ENCODE results near the gene TPST2. TPM values are rescaled to one million over a fixed set of nuclear protein-coding genes. Genes with fewer than 3 reads are reported as not detected.

TPST2 gene
- total and polyA plus RNA-seq, 10 of the 15 experiments (the other 5 are each of a cell fraction or from before 2014, with no cell fraction given): 6.3 to 33.7 (median 28.4) TPM

DNA sequence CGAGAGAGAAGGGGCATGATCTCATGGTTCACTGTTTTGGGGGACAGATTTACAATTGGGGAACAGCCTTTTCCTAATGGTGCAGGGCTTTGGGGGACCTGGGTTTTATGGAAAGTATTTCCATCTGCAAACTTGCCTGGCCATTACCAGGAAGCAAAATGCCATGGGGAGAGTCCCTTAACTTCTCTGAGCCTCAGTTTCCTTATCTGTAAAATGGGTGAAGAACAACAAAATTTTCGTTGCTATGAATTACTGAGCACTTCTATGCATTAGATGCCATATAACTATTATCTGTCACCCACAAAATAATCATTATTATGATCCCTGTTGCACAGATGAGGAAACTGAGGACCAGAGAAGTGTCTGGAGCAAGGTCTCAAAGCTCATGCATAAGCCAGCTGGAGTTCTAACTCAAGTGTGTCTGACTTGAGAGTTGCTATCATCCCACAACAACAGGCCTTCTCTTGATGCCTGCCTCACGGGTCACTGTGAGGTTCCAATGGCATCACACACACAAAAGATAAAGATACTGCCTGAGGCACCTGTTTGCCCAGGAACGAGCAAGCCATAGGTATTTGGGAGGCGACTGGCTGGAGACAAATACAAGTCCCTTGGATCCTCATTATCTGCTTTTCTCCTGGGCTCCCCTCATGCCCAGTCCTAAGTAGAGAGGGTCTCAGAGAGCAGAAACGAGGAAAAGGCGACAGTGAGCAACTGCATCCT lies 15.8 kb downstream of the TPST2 start:
- no peak overlapping the region for H3K4me3 ChIP-seq
- 86% methylated on average over 7 of the region's 7 CpGs for WGBS (ENCODE audit: insufficient coverage, insufficient replicate concordance, low lambda C conversion rate, missing lambda C conversion rate)
- POLR2A ChIA-PET: no interaction called here
- FAIRE-seq (no peak), ATAC-seq (no peak), DNase-seq (ENCODE audit: low read depth, low spot score) (no peak)
- no TSS peak for BruUV-seq (replicated peaks)
- peaks cover 0 to 3% of the 10 kb centered on the region in 2 experiments; a peak in 1 of 4 replicates for H3K36me3 ChIP-seq (ENCODE audit: control insufficient read depth in 2 of 2, insufficient read depth in 2 of 2, low read length in 1 of 2)
- no peaks in the 10 kb centered on the region for H3K9me3 ChIP-seq (replicated peaks; ENCODE audit: control insufficient read depth, insufficient read depth, low read length)
- in situ Hi-C loops (cut with MboI) (no loop called here), intact Hi-C loops (cut with micrococcal nuclease; ENCODE audit: unreplicated experiment) (no loop called here)
- peaks cover 6% of the 10 kb centered on the region for H3K4me1 ChIP-seq (ENCODE audit: control insufficient read depth, insufficient read depth, low read length)
- no peak overlapping the region for H2AFZ ChIP-seq (ENCODE audit: control insufficient read depth, low read depth, low read length)
- RAD21 ChIA-PET (ENCODE audit: unreplicated experiment): interaction anchor here (0.7 kb wide), 1 partner anchor 91 kb away, joined by 3 read pairs; no protein-coding TSS in a partner anchor
- CTCF ChIA-PET: no interaction called here
- no peak overlapping the region for H3K9ac ChIP-seq (ENCODE audit: control insufficient read depth, insufficient read depth, low read length)
- SMC1A ChIA-PET (ENCODE audit: uncharacterized antibody, unreplicated experiment): no interaction called here
- H3K27ac ChIP-seq (ENCODE audit: control insufficient read depth, insufficient read depth): no peak overlapping the region
- H3K27me3 ChIP-seq (replicated peaks in 1 of 2; ENCODE audit: control insufficient read depth in 2 of 2, insufficient read depth in 2 of 2, low read length in 1 of 2): no peaks in the 10 kb centered on the region
- H3K79me2 ChIP-seq (ENCODE audit: control insufficient read depth, insufficient read depth, low read length): peaks cover 11% of the 10 kb centered on the region
- no peak overlapping the region for H3K4me2 ChIP-seq (ENCODE audit: control insufficient read depth, insufficient read depth)
- H4K20me1 ChIP-seq (ENCODE audit: control insufficient read depth, insufficient read depth): 0 out of 2 replicates have a peak, but pooled peaks cover 3% of the 10 kb centered on the region
- TF ChIP-seq NFIC (IDR thresholded peaks at IDR 0.05; ENCODE audit: low read depth, low read length) (no peak), EP300 (IDR thresholded peaks at IDR 0.05; ENCODE audit: borderline replicate concordance in 1 of 2, control insufficient read depth in 1 of 2, low read depth in 2 of 2, low read length in 2 of 2) (no peak), ATF7 (IDR thresholded peaks at IDR 0.05; ENCODE audit: low read depth) (no peak), RELA (IDR thresholded peaks at IDR 0.05; ENCODE audit: borderline replicate concordance, partially characterized antibody) (no peak)
- TF ChIP-seq, protein P1, sequence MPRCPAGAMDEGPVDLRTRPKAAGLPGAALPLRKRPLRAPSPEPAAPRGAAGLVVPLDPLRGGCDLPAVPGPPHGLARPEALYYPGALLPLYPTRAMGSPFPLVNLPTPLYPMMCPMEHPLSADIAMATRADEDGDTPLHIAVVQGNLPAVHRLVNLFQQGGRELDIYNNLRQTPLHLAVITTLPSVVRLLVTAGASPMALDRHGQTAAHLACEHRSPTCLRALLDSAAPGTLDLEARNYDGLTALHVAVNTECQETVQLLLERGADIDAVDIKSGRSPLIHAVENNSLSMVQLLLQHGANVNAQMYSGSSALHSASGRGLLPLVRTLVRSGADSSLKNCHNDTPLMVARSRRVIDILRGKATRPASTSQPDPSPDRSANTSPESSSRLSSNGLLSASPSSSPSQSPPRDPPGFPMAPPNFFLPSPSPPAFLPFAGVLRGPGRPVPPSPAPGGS (IDR thresholded peaks at IDR 0.05; ENCODE audit: borderline replicate concordance, insufficient read depth, low read depth, low read length, poor library complexity, severe bottlenecking): no peak
- TF ChIP-seq, protein P2, sequence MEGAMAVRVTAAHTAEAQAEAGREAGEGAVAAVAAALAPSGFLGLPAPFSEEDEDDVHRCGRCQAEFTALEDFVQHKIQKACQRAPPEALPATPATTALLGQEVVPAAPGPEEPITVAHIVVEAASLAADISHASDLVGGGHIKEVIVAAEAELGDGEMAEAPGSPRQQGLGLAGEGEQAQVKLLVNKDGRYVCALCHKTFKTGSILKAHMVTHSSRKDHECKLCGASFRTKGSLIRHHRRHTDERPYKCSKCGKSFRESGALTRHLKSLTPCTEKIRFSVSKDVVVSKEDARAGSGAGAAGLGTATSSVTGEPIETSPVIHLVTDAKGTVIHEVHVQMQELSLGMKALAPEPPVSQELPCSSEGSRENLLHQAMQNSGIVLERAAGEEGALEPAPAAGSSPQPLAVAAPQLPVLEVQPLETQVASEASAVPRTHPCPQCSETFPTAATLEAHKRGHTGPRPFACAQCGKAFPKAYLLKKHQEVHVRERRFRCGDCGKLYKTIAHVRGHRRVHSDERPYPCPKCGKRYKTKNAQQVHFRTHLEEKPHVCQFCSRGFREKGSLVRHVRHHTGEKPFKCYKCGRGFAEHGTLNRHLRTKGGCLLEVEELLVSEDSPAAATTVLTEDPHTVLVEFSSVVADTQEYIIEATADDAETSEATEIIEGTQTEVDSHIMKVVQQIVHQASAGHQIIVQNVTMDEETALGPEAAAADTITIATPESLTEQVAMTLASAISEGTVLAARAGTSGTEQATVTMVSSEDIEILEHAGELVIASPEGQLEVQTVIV (IDR thresholded peaks at IDR 0.05; ENCODE audit: borderline replicate concordance, partially characterized antibody): no peak
- TF ChIP-seq, protein P3, sequence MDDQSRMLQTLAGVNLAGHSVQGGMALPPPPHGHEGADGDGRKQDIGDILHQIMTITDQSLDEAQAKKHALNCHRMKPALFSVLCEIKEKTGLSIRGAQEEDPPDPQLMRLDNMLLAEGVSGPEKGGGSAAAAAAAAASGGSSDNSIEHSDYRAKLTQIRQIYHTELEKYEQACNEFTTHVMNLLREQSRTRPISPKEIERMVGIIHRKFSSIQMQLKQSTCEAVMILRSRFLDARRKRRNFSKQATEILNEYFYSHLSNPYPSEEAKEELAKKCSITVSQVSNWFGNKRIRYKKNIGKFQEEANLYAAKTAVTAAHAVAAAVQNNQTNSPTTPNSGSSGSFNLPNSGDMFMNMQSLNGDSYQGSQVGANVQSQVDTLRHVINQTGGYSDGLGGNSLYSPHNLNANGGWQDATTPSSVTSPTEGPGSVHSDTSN (IDR thresholded peaks at IDR 0.05; ENCODE audit: insufficient replicate concordance, low read depth, low read length): no peak
- TF ChIP-seq, protein P4, sequence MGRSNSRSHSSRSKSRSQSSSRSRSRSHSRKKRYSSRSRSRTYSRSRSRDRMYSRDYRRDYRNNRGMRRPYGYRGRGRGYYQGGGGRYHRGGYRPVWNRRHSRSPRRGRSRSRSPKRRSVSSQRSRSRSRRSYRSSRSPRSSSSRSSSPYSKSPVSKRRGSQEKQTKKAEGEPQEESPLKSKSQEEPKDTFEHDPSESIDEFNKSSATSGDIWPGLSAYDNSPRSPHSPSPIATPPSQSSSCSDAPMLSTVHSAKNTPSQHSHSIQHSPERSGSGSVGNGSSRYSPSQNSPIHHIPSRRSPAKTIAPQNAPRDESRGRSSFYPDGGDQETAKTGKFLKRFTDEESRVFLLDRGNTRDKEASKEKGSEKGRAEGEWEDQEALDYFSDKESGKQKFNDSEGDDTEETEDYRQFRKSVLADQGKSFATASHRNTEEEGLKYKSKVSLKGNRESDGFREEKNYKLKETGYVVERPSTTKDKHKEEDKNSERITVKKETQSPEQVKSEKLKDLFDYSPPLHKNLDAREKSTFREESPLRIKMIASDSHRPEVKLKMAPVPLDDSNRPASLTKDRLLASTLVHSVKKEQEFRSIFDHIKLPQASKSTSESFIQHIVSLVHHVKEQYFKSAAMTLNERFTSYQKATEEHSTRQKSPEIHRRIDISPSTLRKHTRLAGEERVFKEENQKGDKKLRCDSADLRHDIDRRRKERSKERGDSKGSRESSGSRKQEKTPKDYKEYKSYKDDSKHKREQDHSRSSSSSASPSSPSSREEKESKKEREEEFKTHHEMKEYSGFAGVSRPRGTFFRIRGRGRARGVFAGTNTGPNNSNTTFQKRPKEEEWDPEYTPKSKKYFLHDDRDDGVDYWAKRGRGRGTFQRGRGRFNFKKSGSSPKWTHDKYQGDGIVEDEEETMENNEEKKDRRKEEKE (IDR thresholded peaks at IDR 0.05): no peak
- TF ChIP-seq, protein P5, sequence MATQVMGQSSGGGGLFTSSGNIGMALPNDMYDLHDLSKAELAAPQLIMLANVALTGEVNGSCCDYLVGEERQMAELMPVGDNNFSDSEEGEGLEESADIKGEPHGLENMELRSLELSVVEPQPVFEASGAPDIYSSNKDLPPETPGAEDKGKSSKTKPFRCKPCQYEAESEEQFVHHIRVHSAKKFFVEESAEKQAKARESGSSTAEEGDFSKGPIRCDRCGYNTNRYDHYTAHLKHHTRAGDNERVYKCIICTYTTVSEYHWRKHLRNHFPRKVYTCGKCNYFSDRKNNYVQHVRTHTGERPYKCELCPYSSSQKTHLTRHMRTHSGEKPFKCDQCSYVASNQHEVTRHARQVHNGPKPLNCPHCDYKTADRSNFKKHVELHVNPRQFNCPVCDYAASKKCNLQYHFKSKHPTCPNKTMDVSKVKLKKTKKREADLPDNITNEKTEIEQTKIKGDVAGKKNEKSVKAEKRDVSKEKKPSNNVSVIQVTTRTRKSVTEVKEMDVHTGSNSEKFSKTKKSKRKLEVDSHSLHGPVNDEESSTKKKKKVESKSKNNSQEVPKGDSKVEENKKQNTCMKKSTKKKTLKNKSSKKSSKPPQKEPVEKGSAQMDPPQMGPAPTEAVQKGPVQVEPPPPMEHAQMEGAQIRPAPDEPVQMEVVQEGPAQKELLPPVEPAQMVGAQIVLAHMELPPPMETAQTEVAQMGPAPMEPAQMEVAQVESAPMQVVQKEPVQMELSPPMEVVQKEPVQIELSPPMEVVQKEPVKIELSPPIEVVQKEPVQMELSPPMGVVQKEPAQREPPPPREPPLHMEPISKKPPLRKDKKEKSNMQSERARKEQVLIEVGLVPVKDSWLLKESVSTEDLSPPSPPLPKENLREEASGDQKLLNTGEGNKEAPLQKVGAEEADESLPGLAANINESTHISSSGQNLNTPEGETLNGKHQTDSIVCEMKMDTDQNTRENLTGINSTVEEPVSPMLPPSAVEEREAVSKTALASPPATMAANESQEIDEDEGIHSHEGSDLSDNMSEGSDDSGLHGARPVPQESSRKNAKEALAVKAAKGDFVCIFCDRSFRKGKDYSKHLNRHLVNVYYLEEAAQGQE (IDR thresholded peaks at IDR 0.05; ENCODE audit: low read depth, low read length): no peak
